CD4-positive, alpha-beta T cell (primary cell): ENCODE measurements around the gene SIM2. TPM values are rescaled to one million over a fixed set of nuclear protein-coding genes. Genes with fewer than 3 reads are reported as not detected.

Experiments
- ATAC-seq: fragments of 200-7000 bp; cut with Tn5 transposase; one replicate; pipeline ENCODE4 v1.10.0; 2022; ENCODE audit warnings: mild to moderate bottlenecking; ENCODE audit not compliant: poor library complexity
- CTCF ChIA-PET: fragments of 350-600 bp; sonication (Branson Sonifier 250); formaldehyde crosslinking; loops from one replicate; lab custom pipeline; 2021; ENCODE audit warnings: antibody characterized with exemption, inconsistent platforms; lab: Charles Lee
- POLR2A ChIA-PET: fragments of 350-600 bp; sonication (Branson Sonifier 250); formaldehyde crosslinking; loops from one replicate; lab custom pipeline; 2021; ENCODE audit warnings: antibody characterized with exemption, inconsistent platforms; lab: Charles Lee
- DNase-seq, 14 experiments: peaks; one replicate each; pipeline ENCODE4 v3.0.0-alpha.2; 2013 to 2020; ENCODE audit warnings: mixed read lengths in 2 of 14
- H3K27ac ChIP-seq, 2 donors: one replicate each; pipeline versions ENCODE4 v1.5.1 to v1.7.0; 2013; ENCODE audit warnings: low read length in 2 of 2, low read depth in 1 of 2, mild to moderate bottlenecking in 1 of 2
- H3K27me3 ChIP-seq, 2 experiments: 1 replicate in 1 of 2; 2 replicates in 1 of 2; pipeline versions ENCODE4 v1.6.1 to v1.7.0; 2013; ENCODE audit warnings: low read length in 2 of 2, control low read depth in 1 of 2, mild to moderate bottlenecking in 1 of 2, moderate library complexity in 1 of 2; ENCODE audit not compliant: insufficient read depth in 2 of 2, control insufficient read depth in 1 of 2
- H3K36me3 ChIP-seq: one replicate; pipeline ENCODE4 v1.6.1; 2013; ENCODE audit warnings: low read length, control low read depth; ENCODE audit not compliant: insufficient read depth
- H3K4me1 ChIP-seq: one replicate; pipeline ENCODE4 v1.6.1; 2013; ENCODE audit warnings: low read length, control low read depth; ENCODE audit not compliant: insufficient read depth
- H3K4me3 ChIP-seq: one replicate; pipeline ENCODE4 v1.5.1; 2013; ENCODE audit warnings: mild to moderate bottlenecking, low read length, moderate library complexity
- H3K9me3 ChIP-seq, 2 experiments: 1 replicate in 1 of 2; 2 replicates in 1 of 2; pipeline versions ENCODE4 v1.6.1 to v1.7.0; 2013; ENCODE audit warnings: low read length in 2 of 2, mild to moderate bottlenecking in 2 of 2, control low read depth in 1 of 2, moderate library complexity in 1 of 2; ENCODE audit not compliant: control insufficient read depth in 1 of 2, insufficient read depth in 1 of 2
- H3K27ac Mint-ChIP-seq: one replicate; pipeline ENCODE4 v1.8.0; 2020; ENCODE audit warnings: mixed read lengths
- H3K27me3 Mint-ChIP-seq: one replicate; pipeline ENCODE4 v1.8.0; 2021; ENCODE audit warnings: mixed read lengths
- H3K36me3 Mint-ChIP-seq: one replicate; pipeline ENCODE4 v1.8.0; 2021; ENCODE audit warnings: low read depth, mixed read lengths
- H3K4me1 Mint-ChIP-seq: one replicate; pipeline ENCODE4 v1.8.0; 2021; ENCODE audit warnings: low read depth, mixed read lengths
- H3K4me3 Mint-ChIP-seq: one replicate; pipeline ENCODE4 v1.8.0; 2020; ENCODE audit warnings: mild to moderate bottlenecking, mixed read lengths
- H3K9me3 Mint-ChIP-seq: one replicate; pipeline ENCODE4 v1.8.0; 2020; ENCODE audit warnings: mixed read lengths
- CTCF ChIP-seq: fragments of 200-600 bp; IDR thresholded peaks from one replicate; pipeline ENCODE4 v1.8.0; 2022; ENCODE audit warnings: antibody characterized with exemption, mild to moderate bottlenecking
- intact Hi-C, 2 experiments: fragments of 100-400 bp; cut with DNase I in 1 of 2; cut with micrococcal nuclease in 1 of 2; formaldehyde crosslinking; loops; one replicate each; pipeline versions ENCODE4 v1.15.1 to v1.9.0; 2023 to 2025; cut with DNase I, micrococcal nuclease
- total RNA-seq, 174 experiments: library from RNA in 2 of 174; stranded (reverse) in 2 of 174; gene quantifications; one replicate each; pipeline ENCODE4 v1.2.3 and lab custom pipeline; 2021 to 2026

The SIM2 gene
- total RNA-seq, 2 experiments from 2014 or later, result not detected

GRCh38 chr21:36661511-36662309, 37.2 kb upstream of the SIM2 start:
- DNase-seq (no peak), ATAC-seq (no peak)
- H3K4me1 Mint-ChIP-seq, result no peaks in the 10 kb centered on the region
- POLR2A ChIA-PET, result no interaction called here
- no peak overlapping the region for H3K4me3 Mint-ChIP-seq
- Histone ChIP-seq H3K4me3 (no peak overlapping the region), H3K27ac (no peak overlapping the region), H3K9me3 (no peaks in the 10 kb centered on the region), H3K4me1 (no peaks in the 10 kb centered on the region), H3K36me3 (no peaks in the 10 kb centered on the region), H3K27me3 (peaks cover 0 to 5% of the 10 kb centered on the region in 2 experiments)
- no peak overlapping the region for H3K27ac Mint-ChIP-seq
- peaks cover 47% of the 10 kb centered on the region for H3K27me3 Mint-ChIP-seq
- TF ChIP-seq CTCF, result no peak
- CTCF ChIA-PET, result no interaction called here
- no peaks in the 10 kb centered on the region for H3K36me3 Mint-ChIP-seq
- intact Hi-C loops, result no loop called here
- no peaks in the 10 kb centered on the region for H3K9me3 Mint-ChIP-seq

- intact Hi-C loops, result no loop called here
- ChIA-PET CTCF (no interaction called here), POLR2A (no interaction called here)
- DNase-seq (no peak), ATAC-seq (no peak)
- Mint-ChIP-seq H3K27ac (no peak overlapping the region), H3K27me3 (peaks cover 57% of the 10 kb centered on the region), H3K36me3 (no peaks in the 10 kb centered on the region), H3K4me3 (no peak overlapping the region), H3K9me3 (no peaks in the 10 kb centered on the region), H3K4me1 (no peaks in the 10 kb centered on the region)
- H3K36me3 ChIP-seq, result no peaks in the 10 kb centered on the region
- H3K4me1 ChIP-seq, result no peaks in the 10 kb centered on the region
- no peaks in the 10 kb centered on the region for H3K9me3 ChIP-seq
- H3K27ac ChIP-seq, result no peak overlapping the region
- peaks cover 0 to 7% of the 10 kb centered on the region in 2 experiments for H3K27me3 ChIP-seq
- no peak overlapping the region for H3K4me3 ChIP-seq
- no peak for TF ChIP-seq CTCF
Measured at GRCh38 chr21:36663033-36663855, 35.7 kb upstream of the SIM2 start.

GRCh38 chr21:36664662-36664990, 34.3 kb upstream of the SIM2 start:
- Mint-ChIP-seq H3K27me3 (peaks cover 60% of the 10 kb centered on the region), H3K9me3 (no peaks in the 10 kb centered on the region), H3K4me1 (no peaks in the 10 kb centered on the region), H3K36me3 (no peaks in the 10 kb centered on the region), H3K4me3 (no peak overlapping the region), H3K27ac (no peak overlapping the region)
- ChIA-PET POLR2A (interaction anchor here (0.5 kb wide), 1 partner anchor 42 kb away, joined by 3 read pairs; no protein-coding TSS in a partner anchor), CTCF (no interaction called here)
- H3K27me3 ChIP-seq, result peaks cover 0 to 7% of the 10 kb centered on the region in 2 experiments
- no peaks in the 10 kb centered on the region for H3K9me3 ChIP-seq
- no peaks in the 10 kb centered on the region for H3K4me1 ChIP-seq
- ATAC-seq (no peak), DNase-seq (no peak)
- no peaks in the 10 kb centered on the region for H3K36me3 ChIP-seq
- no peak overlapping the region for H3K27ac ChIP-seq
- H3K4me3 ChIP-seq, result no peak overlapping the region
- intact Hi-C loops, result no loop called here
- no peak for TF ChIP-seq CTCF
